ENCODE measurements around the gene SEC22C. TPM values are rescaled to one million over a fixed set of nuclear protein-coding genes. Genes with fewer than 3 reads are reported as not detected.

Gene SEC22C
- polyA plus RNA-seq, 1 experiment: 33.0 TPM

- ChIA-PET CTCF (no interaction called here), POLR2A (no interaction called here)
- no peak overlapping the region for H3K4me3 ChIP-seq (ENCODE audit: low read depth, low read length)
- peaks cover 8% of the 10 kb centered on the region for H3K27me3 ChIP-seq (ENCODE audit: control insufficient read depth, insufficient read depth, low read length)
- TF ChIP-seq CTCF (IDR thresholded peaks at IDR 0.05; ENCODE audit: low read depth, low read length): no peak
- H3K27ac ChIP-seq (ENCODE audit: low read depth, low read length): no peak overlapping the region
- no peak for DNase-seq (ENCODE audit: low read depth, low spot score)
- no peaks in the 10 kb centered on the region for H3K9me3 ChIP-seq (ENCODE audit: control insufficient read depth, insufficient read depth, low read length)
Observed at GRCh38 chr3:42532229-42532628, 49.5 kb downstream of the SEC22C start.

DNA sequence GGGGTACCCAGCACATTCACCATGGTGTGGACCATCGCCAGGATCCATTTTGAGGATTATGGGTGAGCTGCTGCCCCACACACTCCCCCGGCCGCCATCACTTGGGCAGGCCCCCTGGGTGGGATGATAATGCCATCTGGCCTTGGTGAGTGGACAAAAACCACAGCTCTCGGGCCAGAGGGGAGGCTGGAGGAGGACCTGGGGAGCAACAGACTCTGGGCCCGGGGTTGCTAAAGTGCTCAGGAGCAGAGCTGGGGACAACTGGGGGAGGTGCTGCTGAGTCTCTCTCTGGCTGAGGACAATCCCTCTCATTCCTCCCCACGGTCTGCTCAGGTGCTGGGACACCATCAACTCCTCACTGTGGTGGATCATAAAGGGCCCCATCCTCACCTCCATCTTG is 50.3 kb downstream of the SEC22C start:
- H3K4me3 ChIP-seq (ENCODE audit: low read depth, low read length): no peak overlapping the region
- H3K9me3 ChIP-seq (ENCODE audit: control insufficient read depth, insufficient read depth, low read length): no peaks in the 10 kb centered on the region
- no peak for TF ChIP-seq CTCF (IDR thresholded peaks at IDR 0.05; ENCODE audit: low read depth, low read length)
- CTCF ChIA-PET: no interaction called here
- peaks cover 10% of the 10 kb centered on the region for H3K27me3 ChIP-seq (ENCODE audit: control insufficient read depth, insufficient read depth, low read length)
- POLR2A ChIA-PET: no interaction called here
- no peak for DNase-seq (ENCODE audit: low read depth, low spot score)
- H3K27ac ChIP-seq (ENCODE audit: low read depth, low read length): no peak overlapping the region

GRCh38 chr3:42530073-42530472 is 51.7 kb downstream of the SEC22C start:
- Histone ChIP-seq H3K27ac (ENCODE audit: low read depth, low read length) (no peak overlapping the region), H3K4me3 (ENCODE audit: low read depth, low read length) (no peak overlapping the region), H3K27me3 (ENCODE audit: control insufficient read depth, insufficient read depth, low read length) (peaks cover 7% of the 10 kb centered on the region), H3K9me3 (ENCODE audit: control insufficient read depth, insufficient read depth, low read length) (no peaks in the 10 kb centered on the region)
- DNase-seq (ENCODE audit: low read depth, low spot score): no peak
- CTCF ChIA-PET: no interaction called here
- POLR2A ChIA-PET: no interaction called here
- no peak for TF ChIP-seq CTCF (IDR thresholded peaks at IDR 0.05; ENCODE audit: low read depth, low read length)

DNA sequence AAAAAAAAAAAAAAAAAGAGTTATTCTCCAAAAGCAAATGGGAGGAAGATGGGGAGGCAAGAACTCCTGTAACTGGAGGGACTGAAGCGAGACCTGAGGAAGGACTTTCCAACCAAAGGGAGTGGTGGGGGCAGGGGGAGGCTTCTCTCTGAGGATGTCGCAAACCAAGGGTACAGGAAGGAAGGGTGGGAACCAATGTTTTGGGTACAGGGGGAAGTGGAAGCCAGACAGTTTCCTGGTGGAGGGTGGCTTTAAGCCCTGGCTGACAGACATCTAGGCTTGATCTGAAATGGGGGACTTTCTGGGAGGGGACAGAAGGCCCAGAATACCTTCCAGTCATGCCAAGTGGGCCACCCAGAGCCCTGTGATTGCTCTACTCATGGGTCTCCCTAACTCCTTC is 52.3 kb downstream of the SEC22C start:
- Histone ChIP-seq H3K4me3 (ENCODE audit: low read depth, low read length) (no peak overlapping the region), H3K9me3 (ENCODE audit: control insufficient read depth, insufficient read depth, low read length) (no peaks in the 10 kb centered on the region), H3K27ac (ENCODE audit: low read depth, low read length) (no peak overlapping the region), H3K27me3 (ENCODE audit: control insufficient read depth, insufficient read depth, low read length) (peaks cover 7% of the 10 kb centered on the region)
- ChIA-PET POLR2A (no interaction called here), CTCF (no interaction called here)
- TF ChIP-seq CTCF (IDR thresholded peaks at IDR 0.05; ENCODE audit: low read depth, low read length): no peak
- DNase-seq (ENCODE audit: low read depth, low spot score): no peak

GRCh38 chr3:42527368-42527917 is 54.3 kb downstream of the SEC22C start:
- Histone ChIP-seq H3K27ac (ENCODE audit: low read depth, low read length) (no peak overlapping the region), H3K4me3 (ENCODE audit: low read depth, low read length) (no peak overlapping the region), H3K9me3 (ENCODE audit: control insufficient read depth, insufficient read depth, low read length) (no peaks in the 10 kb centered on the region), H3K27me3 (ENCODE audit: control insufficient read depth, insufficient read depth, low read length) (peaks cover 7% of the 10 kb centered on the region)
- CTCF ChIA-PET: no interaction called here
- POLR2A ChIA-PET: no interaction called here
- TF ChIP-seq CTCF (IDR thresholded peaks at IDR 0.05; ENCODE audit: low read depth, low read length): no peak
- DNase-seq (ENCODE audit: low read depth, low spot score): no peak
